Left lung (tissue), 10 donors: ENCODE measurements around the gene SIGLEC11. TPM values are rescaled to one million over a fixed set of nuclear protein-coding genes. Genes with fewer than 3 reads are reported as not detected.
A peak's percentile ranks its signal among the peaks of the same experiment; 100 is the strongest.

Experiments
- ATAC-seq: fragments of 200-7000 bp; cut with Tn5 transposase; one replicate; pipeline ENCODE4 v1.9.1; 2020; ENCODE audit warnings: moderate library complexity
- DNase-seq, 4 donors: peaks; one replicate each; pipeline ENCODE4 v3.0.0-alpha.2; 2013 to 2020
- H3K27ac ChIP-seq, 2 donors: fragments of 200-600 bp; sonication (generic) in 1 of 2; one replicate each; pipeline versions ENCODE4 v1.5.0 to v1.8.0; 2020 to 2021
- H3K27me3 ChIP-seq, 2 donors: fragments of 200-600 bp; sonication (generic) in 1 of 2; one replicate each; pipeline versions ENCODE4 v1.5.0 to v1.8.0; 2020 to 2021
- H3K36me3 ChIP-seq, 2 donors: fragments of 200-600 bp; sonication (generic) in 1 of 2; one replicate each; pipeline versions ENCODE4 v1.5.0 to v1.8.0; 2020 to 2021
- H3K4me1 ChIP-seq, 2 donors: fragments of 200-600 bp; one replicate each; pipeline ENCODE4 v1.8.0; 2021
- H3K4me3 ChIP-seq, 2 donors: fragments of 200-600 bp; sonication (generic) in 1 of 2; one replicate each; pipeline versions ENCODE4 v1.5.0 to v1.8.0; 2020 to 2021; ENCODE audit warnings: mild to moderate bottlenecking in 1 of 2
- H3K9me3 ChIP-seq, 2 donors: fragments of 200-600 bp; sonication (generic) in 1 of 2; one replicate each; pipeline versions ENCODE4 v1.5.0 to v1.8.0; 2020 to 2021
- CTCF ChIP-seq, 2 donors: fragments of 200-600 bp; sonication (generic) in 1 of 2; IDR thresholded peaks; one replicate each; pipeline versions ENCODE4 v1.5.0 to v1.8.0; 2021; ENCODE audit warnings: antibody characterized with exemption in 2 of 2
- intact Hi-C, 2 donors: fragments of 100-400 bp; cut with DNase I; formaldehyde crosslinking; loops; one replicate each; pipeline versions ENCODE4 v1.11.2 to v1.14.2; 2022
- polyA plus RNA-seq, 6 donors: library from polyadenylated mRNA; unstranded; fragments of 120-200 nt; gene quantifications; one replicate each; pipeline ENCODE4 v1.2.1, GENCODE V29; 2013; ENCODE audit not compliant: insufficient read length in 6 of 6
- total RNA-seq, 2 donors: library from RNA; stranded (reverse); fragmentation: NEBNext Ultra II Directional; extraction: Animal tissue kit (Norgen Biotek cat#: 25700); gene quantifications; one replicate each; pipeline ENCODE4 v1.2.1, GENCODE V29; 2021
- donor health status: DM: no; HTN: yes; CAD: no.
- donor health status: DM: no; HTN: no; CAD: no.

The SIGLEC11 gene
- total and polyA plus RNA-seq, 8 donors = 0.34 to 4.9 (median 0.73) TPM

DNA sequence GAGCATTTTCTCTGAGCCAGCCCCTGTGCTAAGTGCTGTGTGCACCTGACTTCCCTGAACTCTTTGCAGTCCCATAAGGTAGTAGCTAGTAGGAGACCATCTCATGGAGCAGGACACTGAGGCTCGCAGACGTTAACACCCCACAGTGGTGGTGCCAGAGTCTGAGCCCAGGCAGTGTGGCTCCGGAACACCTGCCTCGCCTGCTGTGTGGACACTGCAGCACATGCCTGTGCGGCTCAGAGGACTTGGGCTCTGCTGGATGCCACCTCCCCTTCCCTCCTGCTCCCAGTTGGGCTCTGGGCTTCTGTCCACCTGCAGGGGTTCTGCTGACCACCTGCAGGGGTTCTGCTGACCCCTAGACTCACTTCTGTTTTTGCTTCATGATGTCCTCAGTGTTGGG lies 27.0 kb upstream of the SIGLEC11 start:
- DNase-seq (peak in 1 of 4 donors; percentile 55), ATAC-seq (no peak)
- Histone ChIP-seq H3K27me3 (no peaks in the 10 kb centered on the region), H3K4me1 (no peaks in the 10 kb centered on the region), H3K4me3 (no peak overlapping the region), H3K36me3 (peaks cover 0 to 90% of the 10 kb centered on the region in 2 donors), H3K9me3 (no peaks in the 10 kb centered on the region), H3K27ac (no peak overlapping the region)
- intact Hi-C loops = loop anchor here in 1 of 2 donors (10.0 kb wide), 1 partner anchor 53 kb away; no protein-coding TSS in a partner anchor
- TF ChIP-seq CTCF (IDR thresholded peaks at IDR 0.05) = no peak

GRCh38 chr19:49987159-49987698 lies 26.3 kb upstream of the SIGLEC11 start:
- Histone ChIP-seq H3K36me3 (peaks cover 0 to 85% of the 10 kb centered on the region in 2 donors), H3K4me3 (no peak overlapping the region), H3K27ac (no peak overlapping the region), H3K9me3 (no peaks in the 10 kb centered on the region), H3K4me1 (no peaks in the 10 kb centered on the region), H3K27me3 (no peaks in the 10 kb centered on the region)
- intact Hi-C loops = loop anchor here in 1 of 2 donors (10.0 kb wide), 1 partner anchor 52 kb away; no protein-coding TSS in a partner anchor
- TF ChIP-seq CTCF (IDR thresholded peaks at IDR 0.05) = peak in 1 of 2 donors; percentile 10
- DNase-seq (peak; percentile 86 to 94 (median 92)), ATAC-seq (peak; percentile 98)

- intact Hi-C loops = loop anchor here in 1 of 2 donors (10.0 kb wide), 1 partner anchor 52 kb away; no protein-coding TSS in a partner anchor
- no peak for ATAC-seq
- DNase-seq = no peak
- Histone ChIP-seq H3K27ac (no peak overlapping the region), H3K27me3 (no peaks in the 10 kb centered on the region), H3K4me3 (no peak overlapping the region), H3K4me1 (no peaks in the 10 kb centered on the region), H3K9me3 (no peaks in the 10 kb centered on the region), H3K36me3 (peaks cover 0 to 85% of the 10 kb centered on the region in 2 donors)
- no peak for TF ChIP-seq CTCF (IDR thresholded peaks at IDR 0.05)
Observed at GRCh38 chr19:49986354-49986753, 25.4 kb upstream of the SIGLEC11 start.

DNA sequence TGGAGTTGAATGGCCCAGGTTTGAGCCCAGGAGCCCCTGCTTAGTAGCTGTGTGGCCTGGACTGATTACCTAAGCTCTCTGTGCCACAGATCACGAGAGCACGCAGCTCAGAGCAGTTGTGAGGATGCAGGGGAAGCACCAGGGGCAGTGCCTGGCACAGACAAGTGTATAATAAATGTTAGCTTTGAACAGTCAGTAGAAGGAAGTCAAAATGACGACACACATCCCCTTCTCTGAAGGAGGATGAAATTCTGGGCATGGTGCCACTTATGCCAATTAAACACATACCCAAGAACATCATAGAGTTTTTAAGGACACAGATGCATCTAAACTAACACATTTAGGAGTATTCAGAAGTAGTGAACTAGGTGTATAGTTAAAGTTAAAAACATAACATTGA lies 24.9 kb upstream of the SIGLEC11 start:
- H3K4me1 ChIP-seq = no peaks in the 10 kb centered on the region
- H3K9me3 ChIP-seq = no peaks in the 10 kb centered on the region
- no peak for TF ChIP-seq CTCF (IDR thresholded peaks at IDR 0.05)
- peaks cover 0 to 84% of the 10 kb centered on the region in 2 donors for H3K36me3 ChIP-seq
- peak in 1 of 4 donors; percentile 12 for DNase-seq
- H3K27ac ChIP-seq = no peak overlapping the region
- no peak for ATAC-seq
- intact Hi-C loops = loop anchor here in 1 of 2 donors (10.0 kb wide), 1 partner anchor 51 kb away; no protein-coding TSS in a partner anchor
- no peak overlapping the region for H3K4me3 ChIP-seq
- H3K27me3 ChIP-seq = no peaks in the 10 kb centered on the region

- TF ChIP-seq CTCF (IDR thresholded peaks at IDR 0.05) = no peak
- Histone ChIP-seq H3K4me3 (no peak overlapping the region), H3K27me3 (no peaks in the 10 kb centered on the region), H3K36me3 (peaks cover 0 to 83% of the 10 kb centered on the region in 2 donors), H3K9me3 (no peaks in the 10 kb centered on the region), H3K27ac (no peak overlapping the region), H3K4me1 (no peaks in the 10 kb centered on the region)
- no peak for DNase-seq
- intact Hi-C loops = loop anchor here (5.0 to 10.0 kb wide), 2 partner anchors 42 to 50 kb away; no protein-coding TSS in a partner anchor
- no peak for ATAC-seq
Observed at GRCh38 chr19:49984491-49984890, 23.5 kb upstream of the SIGLEC11 start.
